ENCODE data around the gene PBX4.

The PBX4 gene

GRCh38 chr19:19540064-19540714, 78.3 kb downstream of the PBX4 start:
- DNase-seq (ENCODE audit: low read depth in 2 of 2): peak; percentile 38 to 75

- DNase-seq (ENCODE audit: low read depth in 2 of 2): no peak
These were observed 78.8 kb downstream of the PBX4 start for GRCh38 chr19:19539698-19540063.

- DNase-seq (ENCODE audit: low read depth in 2 of 2): no peak
These were observed 79.7 kb downstream of the PBX4 start for GRCh38 chr19:19538785-19539166.

DNA sequence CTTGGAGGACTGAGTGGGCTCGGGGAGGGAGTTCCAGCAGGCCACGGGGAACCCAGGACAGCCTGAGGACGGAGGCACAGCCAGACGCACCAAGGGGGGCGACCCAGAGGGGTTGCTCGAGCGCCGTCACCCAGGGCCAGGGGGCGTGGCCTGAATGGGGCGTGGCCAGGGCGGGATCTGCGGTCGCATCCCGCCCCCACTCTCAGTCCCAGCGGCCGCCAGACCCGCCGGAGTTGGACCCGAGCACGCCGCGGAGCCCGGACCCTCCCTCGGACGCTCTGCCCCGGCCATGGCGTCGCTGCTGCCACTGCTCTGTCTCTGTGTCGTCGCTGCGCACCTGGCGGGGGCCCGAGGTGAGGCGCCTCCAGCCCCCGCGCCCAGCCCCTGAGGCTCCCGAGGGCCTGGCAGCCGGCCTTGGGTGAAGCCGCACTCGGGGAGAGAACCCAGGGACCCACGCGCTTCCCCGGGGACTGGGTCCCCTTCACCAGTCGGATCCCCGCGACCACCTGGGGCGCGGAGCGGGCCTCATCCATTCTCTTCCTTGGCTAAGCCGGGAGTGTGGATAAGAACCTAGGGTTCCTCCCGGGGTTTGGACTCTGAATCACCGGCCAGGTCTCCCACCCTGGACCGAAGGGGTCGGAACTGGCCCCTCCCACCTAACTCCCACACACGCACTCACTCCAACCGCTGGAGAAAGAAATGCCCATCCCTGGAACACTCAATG, 80.3 kb downstream of the PBX4 start, which contains the start of gene CILP2:
Gene CILP2 (plus strand): TSS at position 205 of the 724 bp plus-strand sequence. CDS start 85 bp downstream, at position 290.
- no peak for DNase-seq (ENCODE audit: low read depth in 2 of 2)

GRCh38 chr19:19537075-19538048, 81.1 kb downstream of the PBX4 start:
- DNase-seq (ENCODE audit: low read depth in 2 of 2): no peak

GRCh38 chr19:19535311-19536191, 82.9 kb downstream of the PBX4 start:
- DNase-seq (ENCODE audit: low read depth in 2 of 2): no peak

DNA sequence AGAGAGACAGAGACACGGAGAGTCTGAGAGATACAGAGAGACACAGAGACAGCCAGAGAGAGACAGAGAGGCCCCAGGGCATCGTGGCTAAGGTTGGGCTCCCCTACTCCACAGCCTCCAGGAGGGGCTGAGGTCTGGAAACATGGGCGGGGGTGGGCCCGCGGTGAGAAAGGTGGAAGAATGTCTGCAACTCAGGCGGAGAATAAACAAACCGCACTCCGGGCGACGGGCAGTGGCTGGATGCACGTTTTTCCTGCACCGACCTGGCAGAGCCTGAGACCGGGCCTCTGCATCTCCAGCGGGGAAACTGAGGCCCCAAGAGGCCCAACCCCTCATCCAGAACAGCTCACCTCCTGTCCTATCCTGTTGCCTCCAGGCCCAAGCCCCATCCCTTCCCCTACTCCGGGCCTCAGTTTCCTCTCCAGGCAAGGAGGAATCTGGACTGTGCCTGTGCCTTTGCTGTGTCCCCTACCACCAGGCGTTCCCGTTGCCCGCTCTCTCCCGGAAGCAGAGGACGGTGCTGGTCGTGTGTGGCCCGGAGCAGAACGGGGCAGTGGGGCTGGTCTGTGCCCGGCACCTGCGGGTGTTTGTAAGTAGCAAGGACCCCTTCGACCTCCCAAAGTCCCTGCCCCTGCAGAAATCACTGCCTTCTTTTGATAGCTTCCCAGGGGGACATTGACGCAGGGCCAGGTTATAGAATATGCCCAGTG, 83.8 kb downstream of the PBX4 start:
- no peak for DNase-seq (ENCODE audit: low read depth in 2 of 2)

DNA sequence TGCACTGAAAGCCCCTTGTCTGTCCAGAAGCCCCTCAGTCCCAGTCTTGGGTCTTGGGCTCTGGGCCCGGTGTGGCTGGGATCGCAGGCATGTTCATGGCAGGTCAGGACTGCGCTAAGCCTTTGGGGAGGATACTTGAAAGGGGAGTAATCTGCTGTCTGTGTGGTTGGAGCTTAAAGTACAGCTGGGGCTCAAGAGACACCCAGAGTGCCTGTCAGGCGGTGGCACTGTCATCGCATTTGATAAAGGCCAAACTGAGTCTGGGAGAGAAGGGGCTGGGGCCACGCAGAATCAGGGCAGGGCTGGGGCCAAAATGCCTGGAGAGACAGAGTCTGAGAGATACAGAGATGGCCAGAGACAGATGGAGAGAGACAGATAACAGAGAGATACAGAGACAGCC, 84.6 kb downstream of the PBX4 start:
- DNase-seq (ENCODE audit: low read depth in 2 of 2): no peak

- DNase-seq (ENCODE audit: low read depth in 2 of 2): no peak
These were observed 85.4 kb downstream of the PBX4 start for GRCh38 chr19:19532806-19533701.

DNA sequence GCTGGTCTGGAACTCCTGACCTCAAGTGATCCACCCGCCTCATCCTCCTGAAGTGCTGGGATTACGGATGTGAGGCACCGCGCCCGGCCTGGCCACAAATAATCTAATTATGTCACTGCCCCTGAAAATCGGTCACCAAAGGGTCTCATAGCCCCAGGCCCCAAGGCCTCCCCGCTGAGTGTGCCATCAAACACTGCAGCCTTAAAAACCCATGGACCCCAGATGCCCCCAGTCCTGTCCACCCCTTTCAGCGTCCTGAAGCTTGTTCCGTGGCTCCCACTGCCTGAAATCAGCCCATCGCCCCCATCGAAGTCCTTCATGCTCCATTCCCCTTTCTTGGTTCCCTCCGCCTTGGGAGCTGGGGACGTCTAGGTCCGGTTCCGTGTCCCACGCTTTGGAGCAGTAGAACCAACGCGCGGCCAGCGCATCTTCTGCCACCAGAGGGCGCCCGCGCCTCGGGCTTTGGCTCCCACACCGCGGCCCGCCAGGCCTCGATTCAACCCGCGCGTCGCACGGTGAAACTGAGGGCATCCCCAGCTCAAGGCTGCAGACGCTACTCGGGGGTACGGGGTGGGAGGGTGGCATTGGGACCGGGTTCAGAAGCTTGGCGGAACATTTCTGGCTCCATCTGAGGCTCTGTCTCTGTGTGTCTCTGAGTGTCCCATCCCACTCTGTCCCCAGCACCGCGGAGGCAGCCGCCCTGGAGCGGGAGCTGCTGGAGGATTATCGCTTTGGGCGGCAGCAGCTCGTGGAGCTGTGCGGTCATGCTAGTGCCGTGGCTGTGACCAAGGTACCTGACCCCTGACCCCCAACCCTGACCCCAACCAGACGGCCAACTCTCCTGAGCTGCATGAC, 86.3 kb downstream of the PBX4 start:
- DNase-seq (ENCODE audit: low read depth in 2 of 2): peak; percentile 71 to 81

- DNase-seq (ENCODE audit: low read depth in 2 of 2): no peak
These were observed 87.6 kb downstream of the PBX4 start for GRCh38 chr19:19530889-19531288.

GRCh38 chr19:19530423-19530804, 88.1 kb downstream of the PBX4 start:
- DNase-seq (ENCODE audit: low read depth in 2 of 2): no peak

DNA sequence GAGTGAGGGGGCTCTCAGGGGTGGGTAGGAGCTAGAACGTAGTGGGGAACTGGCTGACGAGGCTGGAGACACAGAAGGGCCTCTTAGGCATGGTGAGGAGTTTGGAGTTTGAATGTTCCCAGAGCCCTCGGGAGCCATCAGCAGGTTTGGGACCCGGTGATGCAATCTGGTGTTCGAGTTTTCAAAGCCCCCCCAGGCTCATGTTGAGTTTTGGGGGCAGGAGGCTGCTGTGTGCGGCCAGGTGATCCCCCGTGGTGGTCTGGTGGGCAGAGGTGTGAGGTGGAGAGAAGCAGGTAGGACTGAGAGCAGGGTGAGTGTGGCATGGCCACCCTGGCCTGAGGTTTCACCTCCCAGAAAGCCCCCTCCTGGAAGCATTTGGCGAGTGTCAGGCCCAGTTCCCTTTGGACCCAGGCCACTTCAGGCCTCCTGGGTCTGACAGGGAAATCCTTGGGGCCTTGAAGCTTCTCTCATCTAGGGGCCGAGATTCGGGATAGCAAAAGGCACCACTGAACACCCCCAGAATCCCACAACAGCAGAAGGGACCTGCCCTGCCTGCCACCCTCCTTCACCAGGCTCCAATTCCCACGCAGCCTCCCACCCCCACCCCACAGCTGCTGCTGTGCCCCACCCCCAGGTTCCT, 88.6 kb downstream of the PBX4 start:
- DNase-seq (ENCODE audit: low read depth in 2 of 2): no peak

GRCh38 chr19:19528721-19529490, 89.6 kb downstream of the PBX4 start, which contains the start of gene YJEFN3:
YJEFN3 (plus strand) TSS chr19:19528911; CDS start chr19:19528933, 22 bp downstream.
- DNase-seq (ENCODE audit: low read depth in 2 of 2): no peak

DNA sequence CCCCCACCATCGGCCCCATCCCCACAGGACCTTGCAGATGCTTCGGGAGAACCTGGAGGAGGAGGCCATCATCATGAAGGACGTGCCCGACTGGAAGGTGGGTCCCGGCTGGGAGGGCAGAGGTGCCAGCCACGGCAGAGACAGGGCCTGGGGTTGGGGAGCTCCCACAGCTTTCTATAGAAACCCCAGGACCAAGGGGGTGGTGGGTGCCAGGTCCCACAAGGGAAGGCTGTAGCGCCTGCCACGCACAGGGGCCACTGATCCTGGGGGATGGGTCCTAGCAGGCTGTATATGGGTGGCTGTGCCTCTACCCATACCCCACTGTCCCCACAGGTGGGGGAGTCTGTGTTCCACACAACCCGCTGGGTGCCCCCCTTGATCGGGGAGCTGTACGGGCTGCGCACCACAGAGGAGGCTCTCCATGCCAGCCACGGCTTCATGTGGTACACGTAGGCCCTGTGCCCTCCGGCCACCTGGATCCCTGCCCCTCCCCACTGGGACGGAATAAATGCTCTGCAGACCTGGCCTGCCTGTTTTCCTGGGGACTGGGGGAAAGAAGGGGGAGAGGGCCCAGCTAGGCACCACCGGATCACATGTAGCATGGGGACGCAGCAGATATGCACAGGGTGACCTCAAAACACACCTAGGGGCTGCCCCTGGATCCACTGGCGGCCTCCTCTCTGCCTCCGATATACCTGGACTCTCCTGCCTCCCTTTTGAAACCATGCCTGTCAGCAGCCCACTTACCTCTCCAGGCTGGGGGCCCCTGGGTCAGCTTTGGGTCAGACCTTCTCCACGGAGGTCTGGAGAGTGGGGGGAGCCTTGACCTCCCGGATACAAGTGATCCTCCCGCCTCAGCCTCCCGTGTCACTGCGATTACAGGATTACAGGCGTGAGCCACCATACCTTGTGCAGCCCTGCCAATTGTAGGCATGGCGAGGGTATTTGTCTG, 90.5 kb downstream of the PBX4 start:
- DNase-seq (ENCODE audit: low read depth in 2 of 2): no peak

- DNase-seq (ENCODE audit: low read depth in 2 of 2): no peak
These were observed 91.2 kb downstream of the PBX4 start for GRCh38 chr19:19527371-19527656.
